SK-N-SH (cell line): ENCODE measurements around the gene DPF3. TPM values are rescaled to one million over a fixed set of nuclear protein-coding genes. Genes with fewer than 3 reads are reported as not detected.

Experiments used
- CTCF ChIA-PET: fragments of 300-600, 350-600 bp; formaldehyde crosslinking; extraction: SDS; loops from one replicate; lab custom pipeline; 2021; lab: Yijun Ruan, JAX
- POLR2A ChIA-PET: fragments of 350-600 bp; sonication (Branson Sonifier 250); formaldehyde crosslinking; extraction: SDS; loops from one replicate; lab custom pipeline; 2020; ENCODE audit warnings: antibody characterized with exemption, inconsistent platforms; lab: Yijun Ruan, JAX
- DNase-seq: peaks from one replicate; pipeline ENCODE4 v3.0.0; 2012
- H2AFZ ChIP-seq: fragments of 200-600 bp; sonication (generic); 2 replicates; pipeline ENCODE4 v1.8.1; 2016; ENCODE audit warnings: antibody characterized with exemption, mild to moderate bottlenecking, low read depth
- H3F3A ChIP-seq: fragments of 200-600 bp; sonication (generic); replicated peaks from 2 replicates; pipeline ENCODE3; 2016; ENCODE audit warnings: antibody characterized with exemption, mild to moderate bottlenecking; ENCODE audit not compliant: insufficient read depth
- H3K27ac ChIP-seq, 2 experiments: fragments of 200-500 bp in 1 of 2; fragments of 200-600 bp in 1 of 2; sonication (Bioruptor generic) in 1 of 2; sonication (generic), shearing (Covaris generic) in 1 of 2; 2 replicates each; pipeline versions ENCODE4 v1.5.1 to v1.6.1; 2014 to 2016; ENCODE audit warnings: low read depth in 2 of 2, inconsistent platforms in 1 of 2, low read length in 1 of 2, mild to moderate bottlenecking in 1 of 2, mixed read lengths in 1 of 2
- H3K27me3 ChIP-seq: fragments of 200-600 bp; sonication (generic), shearing (Covaris generic); 2 replicates; pipeline ENCODE4 v1.6.1; 2016; ENCODE audit warnings: mixed run types; ENCODE audit not compliant: insufficient read depth
- H3K36me3 ChIP-seq, 2 experiments: fragments of 200-500 bp in 1 of 2; fragments of 200-600 bp in 1 of 2; sonication (Bioruptor generic) in 1 of 2; sonication (generic) in 1 of 2; replicated peaks in 1 of 2; 2 replicates each; pipeline versions ENCODE3 to v1.5.1; 2014 to 2016; ENCODE audit warnings: low read length in 1 of 2, mild to moderate bottlenecking in 1 of 2; ENCODE audit not compliant: insufficient read depth in 2 of 2, control insufficient read depth in 1 of 2
- H3K4me1 ChIP-seq, 2 experiments: fragments of 200-500 bp in 1 of 2; fragments of 200-600 bp in 1 of 2; sonication (Bioruptor generic) in 1 of 2; sonication (generic), shearing (Covaris generic) in 1 of 2; 2 replicates each; pipeline versions ENCODE4 v1.5.1 to v1.6.1; 2014 to 2016; ENCODE audit warnings: low read depth in 1 of 2, low read length in 1 of 2, mixed run types in 1 of 2; ENCODE audit not compliant: insufficient read depth in 2 of 2, control insufficient read depth in 1 of 2
- H3K4me2 ChIP-seq: fragments of 200-600 bp; sonication (generic), shearing (Covaris generic); 2 replicates; pipeline ENCODE4 v1.6.1; 2017; ENCODE audit warnings: mixed run types
- H3K4me3 ChIP-seq, 2 experiments: fragments of 200-500 bp in 1 of 2; fragments of 200-600 bp in 1 of 2; sonication (Bioruptor generic) in 1 of 2; sonication (generic), shearing (Covaris generic) in 1 of 2; 2 replicates each; pipeline versions ENCODE4 v1.5.1 to v1.8.1; 2014 to 2016; ENCODE audit warnings: low read depth in 2 of 2, inconsistent platforms in 1 of 2, low read length in 1 of 2, mild to moderate bottlenecking in 1 of 2, mixed read lengths in 1 of 2, moderate library complexity in 1 of 2
- H3K79me2 ChIP-seq: fragments of 200-600 bp; sonication (generic); 2 replicates; pipeline ENCODE4 v1.8.1; 2017; ENCODE audit warnings: mild to moderate bottlenecking; ENCODE audit not compliant: insufficient read depth
- H3K9ac ChIP-seq: fragments of 200-600 bp; sonication (generic); 2 replicates; pipeline ENCODE4 v1.6.1; 2017; ENCODE audit warnings: mixed run types
- H3K9me2 ChIP-seq: fragments of 200-600 bp; sonication (generic); 2 replicates; pipeline ENCODE4 v1.6.1; 2017; ENCODE audit warnings: mixed run types
- H3K9me3 ChIP-seq: fragments of 200-600 bp; sonication (generic); 2 replicates; pipeline ENCODE4 v1.6.1; 2017; ENCODE audit warnings: mixed run types, mild to moderate bottlenecking, moderate library complexity
- H4K20me1 ChIP-seq: fragments of 200-600 bp; sonication (generic); 2 replicates; pipeline ENCODE4 v1.6.1; 2017; ENCODE audit warnings: mild to moderate bottlenecking, mixed run types; ENCODE audit not compliant: insufficient read depth
- CHD2 ChIP-seq: fragments of 150-350 bp; IDR thresholded peaks from 2 replicates; pipeline ENCODE4 v1.6.1; 2018; ENCODE audit warnings: low read length; ENCODE audit not compliant: partially characterized antibody
- CTCF ChIP-seq: fragments of 200-600 bp; sonication (generic); IDR thresholded peaks from 2 replicates; pipeline ENCODE4 v1.6.1; 2017; ENCODE audit warnings: antibody characterized with exemption, mild to moderate bottlenecking, moderate library complexity
- EP300 ChIP-seq, 2 experiments: IDR thresholded peaks; 2 replicates each; pipeline versions ENCODE4 v1.4.0 to v1.6.1; 2012; ENCODE audit warnings: borderline replicate concordance in 1 of 2, low read depth in 1 of 2, low read length in 1 of 2
- FOXJ3 ChIP-seq: sonication (generic); formaldehyde crosslinking; IDR thresholded peaks from 2 replicates; pipeline ENCODE4 v1.5.1; 2020; ENCODE audit warnings: mild to moderate bottlenecking, missing genetic modification reagents
- IRF3 ChIP-seq: fragments of 150-350 bp; IDR thresholded peaks from 2 replicates; pipeline ENCODE4 v1.6.1; 2016; ENCODE audit warnings: mild to moderate bottlenecking, low read depth, low read length
- MAX ChIP-seq: IDR thresholded peaks from 2 replicates; pipeline ENCODE4 v1.4.0; 2012; ENCODE audit warnings: low read depth
- MEF2A ChIP-seq: IDR thresholded peaks from 2 replicates; pipeline ENCODE4 v1.4.0; 2012; ENCODE audit warnings: low read depth, borderline replicate concordance
- MXI1 ChIP-seq: IDR thresholded peaks from 2 replicates; pipeline ENCODE4 v1.6.1; 2012; ENCODE audit warnings: mild to moderate bottlenecking, low read depth, low read length, improper control_type of control experiment
- NFIC ChIP-seq: IDR thresholded peaks from 2 replicates; pipeline ENCODE4 v1.4.0; 2012; ENCODE audit warnings: borderline replicate concordance
- NRF1 ChIP-seq: IDR thresholded peaks from 2 replicates; pipeline ENCODE4 v1.6.1; 2012; ENCODE audit warnings: low read depth, mild to moderate bottlenecking, low read length
- RAD21 ChIP-seq: IDR thresholded peaks from 2 replicates; pipeline ENCODE4 v1.6.1; 2012; ENCODE audit warnings: mild to moderate bottlenecking, low read length
- RCOR1 ChIP-seq: fragments of 150-350 bp; IDR thresholded peaks from 2 replicates; pipeline ENCODE4 v1.6.1; 2017; ENCODE audit warnings: antibody characterized with exemption, low read length
- RXRA ChIP-seq: IDR thresholded peaks from 2 replicates; pipeline ENCODE4 v1.4.0; 2012; ENCODE audit warnings: low read depth, mild to moderate bottlenecking, borderline replicate concordance
- SIN3A ChIP-seq: IDR thresholded peaks from 2 replicates; pipeline ENCODE4 v1.6.1; 2012; ENCODE audit warnings: low read depth, mild to moderate bottlenecking, low read length, moderate library complexity, borderline replicate concordance
- SMC3 ChIP-seq: IDR thresholded peaks from 2 replicates; pipeline ENCODE4 v1.6.1; 2012; ENCODE audit warnings: low read depth, low read length, improper control_type of control experiment
- ZBTB33 ChIP-seq: IDR thresholded peaks from 2 replicates; pipeline ENCODE4 v1.4.0; 2012; ENCODE audit warnings: low read depth, borderline replicate concordance
- WGBS: methylation state at CpG from one replicate; pipeline ENCODE4 v1.1.6; 2017; ENCODE audit warnings: low lambda C conversion rate; 5-methylcytosine and 5-hydroxymethylcytosine counted together
- polyA plus RNA-seq, 3 experiments: library from polyadenylated mRNA; depleted of rRNA; stranded (reverse); fragments of >200 nt; gene quantifications; 2 replicates each; pipeline ENCODE4 v1.2.3, GENCODE V29; 2012

DPF3 gene
- polyA plus RNA-seq, 1 of the 3 experiments (the other 2 are of a cell fraction): 2.8 TPM

- H3K9me2 ChIP-seq: no peaks in the 10 kb centered on the region
- H3K27ac ChIP-seq: no peak overlapping the region
- H3K9ac ChIP-seq: no peak overlapping the region
- CTCF ChIA-PET: no interaction called here
- POLR2A ChIA-PET: no interaction called here
- H2AFZ ChIP-seq: no peak overlapping the region
- 80% methylated on average over 12 of the region's 13 CpGs for WGBS
- no peaks in the 10 kb centered on the region for H3F3A ChIP-seq
- H3K4me1 ChIP-seq: no peaks in the 10 kb centered on the region
- no peak overlapping the region for H3K4me2 ChIP-seq
- no peaks in the 10 kb centered on the region for H3K9me3 ChIP-seq
- H4K20me1 ChIP-seq: no peaks in the 10 kb centered on the region
- H3K36me3 ChIP-seq: no peaks in the 10 kb centered on the region
- H3K4me3 ChIP-seq: no peak overlapping the region
- H3K79me2 ChIP-seq: no peaks in the 10 kb centered on the region
- no peaks in the 10 kb centered on the region for H3K27me3 ChIP-seq
- TF ChIP-seq SMC3 (no peak), RAD21 (0 out of 2 replicates have a peak, but pooled peaks have one; percentile 2), NFIC (no peak)
- DNase-seq: no peak
These were observed 185.0 kb downstream of the DPF3 start for GRCh38 chr14:72708708-72709475.

GRCh38 chr14:72708222-72708621, 185.7 kb downstream of the DPF3 start:
- POLR2A ChIA-PET: no interaction called here
- no peaks in the 10 kb centered on the region for H3K9me2 ChIP-seq
- H3F3A ChIP-seq: no peaks in the 10 kb centered on the region
- H3K4me2 ChIP-seq: no peak overlapping the region
- no peaks in the 10 kb centered on the region for H3K79me2 ChIP-seq
- H3K9me3 ChIP-seq: no peaks in the 10 kb centered on the region
- no peak overlapping the region for H2AFZ ChIP-seq
- H3K27ac ChIP-seq: no peak overlapping the region
- H3K36me3 ChIP-seq: no peaks in the 10 kb centered on the region
- WGBS: 92% methylated on average over 12 of the region's 12 CpGs
- H3K4me3 ChIP-seq: no peak overlapping the region
- no peak overlapping the region for H3K9ac ChIP-seq
- no peak for DNase-seq
- no peaks in the 10 kb centered on the region for H4K20me1 ChIP-seq
- no peaks in the 10 kb centered on the region for H3K27me3 ChIP-seq
- CTCF ChIA-PET: no interaction called here
- H3K4me1 ChIP-seq: no peaks in the 10 kb centered on the region
- TF ChIP-seq MEF2A: no peak
- TF ChIP-seq EP300 (IDR thresholded peaks at IDR 0.05; ENCODE audit: borderline replicate concordance in 1 of 2, low read depth in 1 of 2, low read length in 1 of 2): no peak

- no peak overlapping the region for H3K27ac ChIP-seq
- H3K79me2 ChIP-seq: no peaks in the 10 kb centered on the region
- no peak overlapping the region for H3K4me2 ChIP-seq
- H3K9ac ChIP-seq: no peak overlapping the region
- no peak overlapping the region for H2AFZ ChIP-seq
- no peak for DNase-seq
- no peaks in the 10 kb centered on the region for H3K27me3 ChIP-seq
- H4K20me1 ChIP-seq: no peaks in the 10 kb centered on the region
- 67% methylated on average over 2 of the region's 2 CpGs for WGBS
- peaks cover 0 to 6% of the 10 kb centered on the region in 2 experiments; a peak in 1 of 4 replicates for H3K4me1 ChIP-seq
- no peaks in the 10 kb centered on the region for H3K9me3 ChIP-seq
- no peak overlapping the region for H3K4me3 ChIP-seq
- no peaks in the 10 kb centered on the region for H3F3A ChIP-seq
- CTCF ChIA-PET: no interaction called here
- H3K9me2 ChIP-seq: no peaks in the 10 kb centered on the region
- H3K36me3 ChIP-seq: no peaks in the 10 kb centered on the region
- POLR2A ChIA-PET: no interaction called here
- no peak for TF ChIP-seq MXI1
- no peak for TF ChIP-seq FOXJ3 (CRISPR knock-in tag)
- TF ChIP-seq RXRA: no peak
- TF ChIP-seq IRF3: no peak
- TF ChIP-seq NFIC: no peak
- TF ChIP-seq MAX: no peak
- no peak for TF ChIP-seq NRF1
- TF ChIP-seq CHD2: no peak
- TF ChIP-seq ZBTB33: no peak
- TF ChIP-seq CTCF: no peak
- no peak for TF ChIP-seq EP300 (IDR thresholded peaks at IDR 0.05; ENCODE audit: borderline replicate concordance in 1 of 2, low read depth in 1 of 2, low read length in 1 of 2)
- TF ChIP-seq SIN3A: no peak
- TF ChIP-seq RCOR1: no peak
These were observed 187.4 kb downstream of the DPF3 start for GRCh38 chr14:72706485-72706884.
